SKM-1 (cell line): ENCODE results near the gene ZNF575.
"Not testable (repeated sequence)": the region's sequence is repeated elsewhere in the genome, so short reads cannot be mapped to it uniquely, and the experiment has no call there.

ENCODE experiments used
- DNase-seq: peaks from one replicate; lab custom pipeline; 2025; ENCODE audit not compliant: unreplicated experiment; lab: John Stamatoyannopoulos, UW

Gene ZNF575

DNA sequence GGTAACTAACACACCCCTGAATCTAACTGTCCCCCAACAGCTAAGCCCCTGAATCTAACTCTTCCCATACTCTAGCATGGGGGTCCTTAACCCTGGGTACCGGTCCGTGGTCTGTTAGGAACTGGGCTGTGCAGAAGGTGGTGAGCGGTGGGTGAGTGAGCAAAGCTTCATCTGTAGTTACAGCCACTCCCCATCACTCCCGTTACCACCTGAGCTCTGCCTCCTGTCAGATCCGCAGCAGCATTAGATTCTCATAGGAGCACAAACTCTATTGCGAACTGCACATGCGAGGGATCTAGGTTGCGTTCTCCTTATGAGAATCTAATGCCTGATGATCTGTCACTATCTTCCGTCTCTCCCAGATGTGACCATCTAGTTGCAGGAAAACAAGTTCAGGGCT is 22.3 kb upstream of the ZNF575 start:
- DNase-seq = no peak

DNA sequence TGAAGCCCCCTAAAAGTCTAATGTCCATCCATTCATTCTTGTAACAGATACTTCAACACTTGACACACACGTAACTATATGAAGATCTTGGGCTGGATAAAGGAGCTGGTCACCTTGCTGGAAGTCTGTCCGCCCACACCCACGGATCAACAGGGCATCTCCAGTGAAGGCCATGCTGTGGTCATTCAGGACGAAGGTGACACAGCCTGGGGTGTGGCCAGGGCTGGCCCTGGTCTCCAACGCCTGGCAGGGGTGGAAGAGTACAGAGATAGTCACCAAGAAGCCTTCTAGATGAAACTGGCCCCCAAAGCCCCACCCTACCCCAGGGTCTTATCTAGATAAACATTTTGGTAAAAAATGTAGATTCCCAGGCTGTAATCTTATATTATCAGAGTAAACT is 21.7 kb upstream of the ZNF575 start:
- DNase-seq = no peak

DNA sequence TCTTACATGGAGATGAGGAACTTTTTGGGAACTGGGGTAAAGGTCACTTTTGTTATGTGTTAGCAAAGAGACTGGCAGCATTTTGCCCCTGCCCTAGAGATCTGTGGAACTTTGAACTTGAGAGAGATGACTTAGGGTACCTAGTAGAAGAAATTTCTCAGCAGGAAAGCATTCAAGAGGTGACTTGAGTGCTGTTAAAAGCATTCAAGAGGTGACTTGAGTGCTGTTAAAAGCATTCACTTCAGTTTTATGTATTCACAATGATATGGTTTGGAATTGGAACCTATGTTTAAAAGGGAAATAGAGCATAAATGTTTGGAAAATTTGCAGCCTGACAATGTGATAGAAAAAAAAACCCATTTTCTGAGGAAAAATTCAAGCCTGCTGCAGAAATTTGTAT is 20.6 kb upstream of the ZNF575 start:
- not testable (repeated sequence) for DNase-seq

DNA sequence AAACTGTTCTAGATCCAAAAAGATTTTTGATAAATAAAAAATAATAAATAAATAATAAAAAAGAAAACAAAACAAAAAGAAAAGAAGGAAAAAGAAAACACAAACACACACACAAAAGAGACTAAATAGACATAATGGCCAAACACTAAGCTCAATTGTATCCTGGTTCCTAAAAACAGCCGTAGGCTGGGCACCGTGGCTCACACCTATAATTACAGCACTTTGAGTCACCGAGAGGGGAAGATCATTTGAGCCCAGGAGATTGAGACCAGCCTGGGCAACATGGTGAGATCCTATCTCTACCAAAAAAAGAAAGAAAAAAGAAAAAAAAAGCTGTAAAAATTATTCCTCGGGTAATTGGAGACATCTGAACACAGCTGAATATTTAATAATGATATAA is 14.9 kb upstream of the ZNF575 start:
- DNase-seq = no peak

DNA sequence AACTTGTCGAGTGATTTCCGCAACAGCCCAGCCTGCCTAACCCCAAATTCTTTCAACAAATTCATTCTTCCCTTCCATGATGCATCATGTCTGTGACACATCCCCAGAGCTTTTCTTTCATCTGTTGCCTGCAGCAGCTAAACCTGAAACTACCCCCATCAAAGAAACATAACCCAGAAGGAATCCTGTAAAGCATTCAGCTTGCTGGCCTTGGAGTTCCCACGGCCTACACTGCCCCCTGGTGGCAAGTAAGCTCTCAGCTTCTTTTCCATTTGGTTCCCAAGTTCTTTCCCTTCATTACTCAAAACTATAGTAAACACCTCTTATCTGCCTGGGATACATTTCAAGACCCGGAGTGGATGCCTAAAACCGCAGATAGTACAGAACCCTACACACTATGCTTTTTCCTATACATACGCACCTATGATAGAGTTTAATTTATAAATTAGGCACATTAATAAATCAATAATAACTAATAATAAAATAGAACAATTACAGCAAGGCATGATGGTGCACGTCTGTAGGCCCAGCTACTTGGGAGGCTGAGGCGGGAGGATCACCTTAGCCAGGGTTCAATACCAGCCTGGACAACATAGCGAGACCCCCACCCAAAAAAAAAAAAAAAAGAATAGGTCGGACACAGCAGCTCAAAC is 13.4 kb upstream of the ZNF575 start:
- peak; percentile 17 for DNase-seq

DNA sequence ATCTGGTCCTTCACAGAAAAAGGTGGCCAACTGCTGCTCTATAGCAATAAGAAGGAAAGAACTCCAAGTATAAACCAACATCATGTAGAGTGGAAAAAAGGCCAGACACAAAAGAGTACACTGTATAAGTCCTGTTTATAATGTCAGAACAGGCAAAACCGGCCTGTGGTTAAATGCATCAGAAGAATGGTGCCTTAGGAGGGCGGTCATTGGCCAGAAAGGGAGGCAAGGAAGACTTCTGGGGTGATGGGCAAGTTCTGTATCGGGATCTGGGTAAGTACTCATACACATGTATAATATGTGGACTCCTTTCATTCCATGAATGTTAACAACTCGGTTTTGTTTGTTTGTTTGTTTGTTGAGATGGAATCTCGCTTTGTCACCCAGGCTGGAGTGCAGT is 10.1 kb upstream of the ZNF575 start:
- DNase-seq = no peak

DNA sequence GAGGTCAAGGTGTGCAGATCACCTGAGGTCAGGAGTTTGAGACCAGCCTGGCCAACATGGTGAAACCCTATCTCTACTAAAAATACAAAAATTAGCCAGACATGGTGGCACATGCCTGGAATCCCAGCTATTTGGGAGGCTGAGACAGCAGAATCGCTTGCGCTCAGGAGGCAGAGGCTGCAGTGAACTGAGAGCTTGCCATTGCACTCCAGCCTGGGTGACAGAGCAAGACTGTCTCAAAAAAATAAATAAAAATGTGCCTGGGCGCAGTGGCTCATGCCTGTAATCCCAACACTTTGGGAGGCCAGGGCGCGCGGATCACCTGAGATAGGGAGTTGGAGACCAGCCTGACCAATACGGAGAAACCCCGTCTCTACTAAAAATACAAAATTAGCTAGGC is 9.3 kb upstream of the ZNF575 start:
- not testable (repeated sequence) for DNase-seq

DNA sequence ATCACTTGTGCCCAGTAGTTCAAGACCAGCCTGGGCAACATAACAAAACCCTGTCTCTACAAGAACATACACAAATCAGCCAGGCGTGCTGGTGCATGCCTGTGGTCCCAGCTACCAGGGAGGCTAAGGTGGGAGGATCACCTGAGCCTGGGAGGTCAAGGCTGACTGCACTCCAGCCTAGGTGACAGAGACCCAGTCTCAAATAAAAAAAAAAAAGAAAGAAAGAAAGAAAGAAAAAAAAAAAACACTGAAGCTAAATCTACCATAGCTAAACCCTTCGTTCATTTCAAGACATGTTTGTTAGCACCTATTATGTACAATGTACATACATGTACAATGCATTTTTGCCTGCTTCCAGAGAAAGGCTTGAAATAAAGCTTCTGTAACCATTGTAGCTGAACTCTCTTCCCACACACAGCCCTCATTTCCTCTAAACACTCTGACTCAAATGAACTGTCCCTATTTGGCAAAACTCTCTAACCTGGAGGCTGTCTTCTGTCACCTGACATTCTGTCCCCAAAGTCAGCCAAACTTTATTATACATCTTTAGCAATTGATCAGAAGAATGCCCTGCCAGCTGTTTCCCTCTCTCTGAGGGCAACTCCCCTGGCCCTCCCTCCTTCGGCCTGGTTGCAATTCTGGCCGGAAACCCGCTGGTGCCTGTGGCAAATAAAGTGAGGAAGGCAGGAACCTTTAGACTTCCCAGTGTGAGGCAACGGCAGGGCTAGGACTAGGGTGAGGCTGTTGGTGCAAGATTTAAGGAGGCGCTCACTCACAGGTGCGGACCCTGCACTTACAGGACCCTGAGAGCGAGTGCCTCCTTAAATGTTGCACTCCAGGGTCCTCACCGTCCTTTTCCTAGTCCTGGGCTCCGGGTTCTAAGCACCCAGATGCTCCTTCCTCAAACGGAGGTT is 7.8 kb upstream of the ZNF575 start:
- DNase-seq = no peak

DNA sequence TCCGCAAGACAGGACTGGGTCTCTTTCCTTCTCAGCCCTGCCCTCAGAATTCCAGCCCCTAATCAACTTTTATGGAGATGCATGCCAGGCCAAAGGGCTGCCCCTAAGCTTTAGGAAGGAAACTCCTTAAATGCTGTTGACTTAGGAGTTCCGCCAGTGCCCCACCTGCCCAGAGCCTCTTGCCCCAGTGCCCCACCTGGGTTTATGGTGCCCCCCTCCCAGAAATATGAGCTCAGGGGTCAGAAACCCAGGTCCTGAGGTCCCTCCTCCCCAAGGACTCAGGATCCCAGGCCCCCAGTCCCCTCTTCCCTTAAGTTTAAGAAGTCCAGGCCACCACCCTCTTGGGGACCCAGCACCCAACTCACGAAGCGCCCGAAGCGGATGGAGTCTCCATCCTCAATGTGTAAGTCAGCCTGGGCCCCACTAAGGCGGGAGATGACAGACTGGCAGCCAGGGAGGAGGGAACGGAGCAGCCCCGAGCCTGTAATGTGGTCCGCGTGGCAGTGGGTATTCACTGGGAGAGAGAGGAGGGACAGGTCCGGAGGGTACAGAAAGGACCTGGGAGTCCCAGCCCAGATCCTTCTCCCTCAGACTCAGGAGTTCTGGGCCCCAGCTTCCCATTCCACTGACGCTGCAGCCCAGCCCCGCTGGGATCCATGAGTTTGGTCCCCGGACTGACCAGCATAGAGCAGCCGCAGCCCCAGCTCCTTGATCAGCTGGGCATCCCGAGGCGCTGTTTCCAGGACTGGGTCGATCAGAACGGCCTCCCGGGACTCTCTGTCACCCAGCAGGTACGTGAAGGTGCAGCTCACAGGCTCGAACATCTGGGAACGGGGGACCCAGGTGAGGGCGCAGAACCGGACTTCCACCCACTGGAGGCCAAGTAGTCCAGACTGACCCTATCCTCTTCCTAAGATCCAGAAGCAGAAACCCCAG is 6.9 kb upstream of the ZNF575 start:
- no peak for DNase-seq

DNA sequence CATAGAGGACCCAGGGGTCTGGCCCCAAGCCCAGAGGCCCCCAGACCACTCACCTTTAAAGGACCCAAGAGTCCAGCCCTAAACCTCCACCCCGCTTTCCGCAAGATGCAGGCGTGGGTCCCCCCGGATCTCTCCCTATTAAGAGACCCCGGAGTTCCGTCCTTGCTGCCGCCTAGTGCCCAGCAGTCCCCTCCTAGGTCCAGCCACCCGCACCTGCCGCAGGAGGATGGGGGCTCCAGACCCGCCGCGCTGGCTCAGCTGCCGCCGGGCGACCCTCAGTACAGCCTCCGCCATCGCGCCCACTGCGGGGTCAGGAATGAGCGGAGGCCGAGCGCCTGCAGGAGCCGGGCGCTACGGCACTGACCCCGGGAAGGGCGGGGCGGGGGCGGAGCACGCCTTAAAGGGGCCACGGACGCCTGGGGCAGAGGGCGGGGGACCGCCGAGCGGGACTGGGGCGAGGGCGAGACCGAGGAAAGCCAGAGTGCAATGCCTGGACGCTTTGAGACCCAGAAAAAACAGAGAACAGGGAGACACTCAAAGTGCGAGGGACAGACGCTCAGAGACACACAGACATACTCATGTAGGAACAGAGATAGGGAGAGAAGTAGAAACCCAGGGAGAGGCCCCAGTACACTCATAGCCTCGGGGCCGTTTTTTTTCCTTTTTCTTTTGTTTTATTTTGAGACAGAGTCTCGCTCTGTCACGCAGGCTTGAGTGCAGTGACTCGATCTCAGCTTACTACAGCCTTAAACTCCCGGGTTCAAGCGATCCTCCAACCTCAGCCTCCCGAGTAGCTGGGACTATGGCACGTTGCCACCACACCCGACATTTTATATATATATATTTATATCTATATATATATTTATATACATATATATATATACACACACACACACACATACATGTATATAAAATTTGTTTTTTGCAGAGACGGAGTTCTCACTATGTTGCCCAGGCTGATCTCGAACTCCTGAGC is 5.8 kb upstream of the ZNF575 start, which contains the start of gene ETHE1:
Gene ETHE1 (minus strand): TSS at position 318 of the 976 bp plus-strand sequence. CDS start 24 bp downstream, at position 294.
- no peak for DNase-seq

DNA sequence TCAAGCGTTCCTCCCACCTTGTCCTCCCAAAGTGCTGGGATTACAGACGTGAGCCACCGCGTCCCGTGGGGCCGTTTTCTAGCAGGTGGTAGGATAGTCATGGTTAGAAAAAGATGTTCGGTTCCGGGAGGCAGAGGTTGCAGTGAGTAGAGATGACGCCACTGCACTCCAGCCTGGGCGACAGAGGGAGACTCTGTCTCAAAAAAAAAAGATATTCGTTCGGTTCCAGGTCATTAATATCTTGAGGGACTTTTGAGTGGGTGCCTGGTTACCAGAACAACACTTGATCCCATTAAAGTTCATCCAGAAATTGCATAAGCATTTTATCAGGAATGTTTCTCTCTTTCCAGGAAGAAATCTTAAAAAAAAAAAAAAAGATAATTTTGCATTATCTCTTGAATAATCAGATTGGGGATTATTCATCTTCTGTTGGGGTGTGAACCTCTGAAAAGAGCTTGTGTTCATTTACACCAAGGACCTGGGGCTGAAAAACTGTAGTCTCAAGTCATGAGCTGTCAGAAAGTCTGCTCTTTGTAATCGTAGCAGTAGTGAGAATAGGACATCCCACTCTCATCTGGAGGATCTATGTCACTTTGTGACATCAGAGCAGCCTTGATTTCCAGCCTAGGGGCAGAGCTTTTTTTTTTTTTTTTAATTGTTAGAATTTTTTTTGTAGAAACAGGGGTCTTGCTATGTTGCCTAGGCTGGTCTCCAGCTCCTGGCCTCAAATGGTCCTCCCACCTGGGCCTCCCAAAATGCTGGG is 4.9 kb upstream of the ZNF575 start:
- DNase-seq = no peak

DNA sequence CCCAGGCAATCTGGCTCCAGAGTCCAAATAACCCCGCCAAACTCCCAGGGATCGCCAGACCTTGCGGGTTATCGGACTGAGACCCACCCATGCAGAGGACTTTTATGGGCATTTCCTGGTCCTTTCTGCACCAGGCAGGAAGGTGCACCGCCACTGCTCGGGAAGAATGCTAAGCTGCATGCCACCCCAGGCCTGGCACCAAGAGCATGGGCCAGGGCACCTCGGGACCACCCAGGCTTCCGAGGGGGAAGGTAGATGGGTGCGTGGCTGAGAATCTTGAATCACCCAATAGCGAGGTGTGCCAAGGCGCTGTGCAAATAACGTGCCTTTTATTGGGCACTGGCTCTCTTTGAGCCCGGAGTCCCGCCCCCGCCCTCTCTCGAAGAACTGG is 422 bp upstream of the ZNF575 start:
- no peak for DNase-seq

DNA sequence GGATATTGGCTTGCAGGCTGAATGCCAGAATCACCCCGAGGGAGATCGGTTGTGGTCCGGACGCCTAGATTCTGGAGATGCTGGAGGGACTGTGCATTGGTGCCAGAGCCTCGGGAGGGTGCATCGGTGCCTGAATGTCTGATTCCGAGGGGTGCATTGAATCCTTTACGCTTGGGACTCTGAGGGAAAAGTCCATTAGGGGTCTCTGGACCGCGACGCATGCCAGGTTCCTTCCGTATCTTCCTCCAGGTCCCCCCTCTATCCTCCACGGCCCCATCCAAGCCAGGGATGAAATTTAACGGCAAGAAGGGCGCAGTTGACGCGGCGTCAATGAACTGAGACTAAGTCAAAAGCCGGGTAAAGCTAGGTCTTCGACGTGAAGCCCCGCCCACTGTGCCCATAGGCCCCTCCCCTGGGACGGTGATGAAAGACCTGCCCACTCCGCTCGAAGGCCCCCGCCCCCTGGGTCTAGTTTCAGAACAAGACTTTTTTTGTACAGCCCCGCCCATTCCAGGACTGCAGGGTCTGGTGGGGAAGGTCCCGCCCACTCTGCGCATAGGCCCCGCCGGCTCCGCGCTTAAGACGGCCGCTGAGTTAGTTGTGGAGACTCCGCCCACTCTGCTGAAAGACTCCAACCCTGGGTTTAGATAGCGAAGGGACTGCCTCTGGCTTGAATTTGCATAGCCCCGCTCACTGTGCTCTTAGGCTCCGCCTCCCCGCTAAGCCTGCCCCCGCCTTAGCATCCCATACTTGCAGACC is 737 bp downstream of the ZNF575 start:
- DNase-seq = no peak

DNA sequence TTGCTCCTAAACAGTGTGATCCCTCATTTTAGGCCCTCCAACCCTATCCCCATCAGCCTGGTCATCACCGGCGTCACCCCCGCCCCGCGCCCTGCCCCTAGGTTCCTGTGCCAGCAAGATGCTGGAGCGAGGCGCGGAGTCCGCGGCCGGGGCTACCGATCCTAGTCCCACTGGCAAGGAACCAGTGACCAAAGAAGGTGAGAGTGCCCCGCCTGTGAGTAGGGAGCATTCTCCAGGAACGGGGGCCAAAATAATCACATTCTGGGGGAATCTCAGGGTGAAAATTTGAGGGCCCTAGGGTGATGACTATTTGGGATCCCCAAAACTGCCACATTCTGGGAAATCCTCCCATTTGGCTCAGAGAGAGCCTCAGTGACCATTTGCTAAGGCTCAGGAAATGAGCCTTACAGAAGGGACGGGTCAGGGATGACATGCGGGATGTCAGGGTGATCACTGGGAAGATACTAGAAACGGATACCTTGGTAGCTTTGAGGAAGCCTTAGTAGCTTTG is 1.4 kb downstream of the ZNF575 start:
- DNase-seq = no peak

DNA sequence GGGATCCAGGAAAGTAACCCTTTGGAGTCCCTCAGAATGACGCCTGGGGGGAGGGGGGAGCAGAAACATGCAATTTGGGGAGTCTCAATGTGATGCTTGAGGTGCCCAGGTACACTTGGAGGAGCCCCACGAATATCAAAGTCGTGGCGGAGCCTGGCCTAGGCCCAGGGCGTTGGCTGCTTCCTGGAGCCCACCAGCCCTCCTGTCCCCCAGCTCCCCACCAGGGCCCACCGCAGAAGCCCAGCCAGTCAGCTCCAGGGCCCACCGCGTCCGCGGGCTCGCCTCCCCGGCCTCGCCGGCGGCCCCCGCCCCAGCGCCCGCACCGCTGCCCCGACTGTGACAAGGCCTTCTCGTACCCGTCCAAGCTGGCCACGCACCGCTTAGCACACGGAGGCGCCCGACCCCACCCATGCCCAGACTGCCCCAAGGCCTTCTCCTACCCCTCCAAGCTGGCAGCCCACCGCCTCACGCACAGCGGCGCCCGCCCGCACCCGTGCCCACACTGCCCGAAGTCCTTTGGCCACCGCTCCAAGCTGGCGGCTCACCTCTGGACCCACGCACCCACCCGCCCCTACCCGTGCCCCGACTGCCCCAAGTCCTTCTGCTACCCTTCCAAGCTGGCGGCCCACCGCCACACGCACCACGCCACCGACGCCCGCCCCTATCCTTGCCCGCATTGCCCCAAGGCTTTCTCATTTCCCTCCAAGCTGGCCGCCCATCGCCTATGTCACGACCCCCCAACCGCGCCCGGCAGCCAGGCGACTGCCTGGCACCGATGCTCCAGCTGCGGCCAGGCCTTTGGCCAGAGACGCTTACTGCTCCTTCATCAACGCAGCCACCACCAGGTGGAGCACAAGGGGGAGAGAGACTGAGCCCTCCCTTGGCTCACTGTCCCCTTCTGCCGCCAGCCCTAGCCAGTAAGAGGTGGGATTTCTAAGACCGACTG is 2.1 kb downstream of the ZNF575 start:
- no peak for DNase-seq

DNA sequence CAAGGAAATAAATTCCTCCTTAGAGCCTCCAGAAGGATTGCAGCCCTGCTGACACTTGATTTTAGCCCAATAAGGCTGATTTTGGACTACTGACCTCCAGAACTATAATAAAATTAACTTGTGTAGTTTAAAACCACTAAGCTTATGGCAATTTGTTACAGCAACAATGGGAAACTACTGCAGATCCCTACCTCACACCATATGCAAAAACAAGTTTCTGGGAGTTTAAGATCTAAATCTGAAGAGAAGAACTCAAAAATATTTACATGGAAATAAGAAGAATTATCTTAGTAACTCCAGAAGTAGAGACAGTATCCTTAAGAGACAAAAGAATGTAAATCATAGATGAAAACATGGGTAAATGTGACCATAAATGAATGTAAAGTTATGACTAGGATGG is 5.9 kb downstream of the ZNF575 start:
- no peak for DNase-seq

DNA sequence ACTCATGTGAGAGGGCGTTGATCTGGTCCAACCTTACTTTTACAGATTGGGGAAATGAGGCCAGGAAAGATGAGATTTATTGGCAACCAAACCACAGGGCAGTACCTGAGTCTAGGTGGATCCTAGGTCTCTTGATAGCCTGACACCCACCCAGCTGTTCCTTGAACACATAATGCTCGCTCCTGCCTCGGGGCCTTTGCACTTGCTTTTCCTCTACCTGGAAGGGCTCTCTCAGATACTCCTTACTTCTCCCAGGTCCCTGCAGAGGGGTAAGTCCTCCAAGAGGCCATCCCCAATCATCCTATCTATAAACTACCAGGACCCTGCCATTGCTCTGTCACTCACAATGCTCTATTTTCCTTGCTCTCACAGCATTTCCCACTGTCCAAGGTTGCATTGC is 7.4 kb downstream of the ZNF575 start:
- DNase-seq = no peak
